ENCODE data around the gene SASH1. TPM values are rescaled to one million over a fixed set of nuclear protein-coding genes. Genes with fewer than 3 reads are reported as not detected.

SASH1 gene
- total RNA-seq, 1 experiment from 2014 or later: 9.8 TPM

DNA sequence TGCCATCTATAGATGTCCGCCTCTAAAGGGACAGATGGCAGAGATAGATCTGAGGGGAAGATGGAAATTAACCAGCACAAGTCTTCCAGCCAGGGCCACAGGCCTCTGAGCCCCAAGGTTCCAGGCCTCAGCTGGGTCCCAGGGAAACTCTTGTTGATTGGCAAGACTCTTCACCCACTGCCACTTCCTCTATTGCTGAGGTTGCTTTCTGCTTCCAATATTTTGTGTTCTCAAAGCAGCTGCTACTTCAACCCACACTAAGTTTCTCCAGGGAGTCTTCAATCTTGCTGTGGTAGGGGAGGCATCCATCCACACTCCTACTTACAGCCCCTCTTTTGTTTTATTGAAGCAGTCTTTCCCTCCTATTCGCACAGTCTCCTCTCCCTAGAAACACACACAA lies 36.4 kb upstream of the SASH1 start:
- Histone ChIP-seq H3K27me3 (ENCODE audit: low read length) (no peaks in the 10 kb centered on the region), H3K4me1 (ENCODE audit: insufficient read depth, low read length) (peaks cover 22% of the 10 kb centered on the region), H3K4me2 (ENCODE audit: low read length) (peak overlapping the region; percentile 49; the same call in 1 of the 2 replicates), H3K9ac (ENCODE audit: low read length) (no peak overlapping the region), H3K79me2 (ENCODE audit: low read length) (no peaks in the 10 kb centered on the region), H3K27ac (ENCODE audit: low read length) (peak overlapping the region; percentile 66), H2AFZ (ENCODE audit: low read length) (no peak overlapping the region), H4K20me1 (ENCODE audit: low read length) (no peaks in the 10 kb centered on the region), H3F3A (ENCODE audit: low read length, unreplicated experiment) (no peaks in the 10 kb centered on the region), H3K9me2 (replicated peaks; ENCODE audit: low read length) (no peaks in the 10 kb centered on the region), H3K36me3 (ENCODE audit: low read depth, low read length) (no peaks in the 10 kb centered on the region), H3K9me3 (ENCODE audit: low read length) (no peaks in the 10 kb centered on the region), H3K4me3 (ENCODE audit: low read length) (no peak overlapping the region)
- ChIA-PET CTCF (no interaction called here), POLR2A (ENCODE audit: unreplicated experiment) (no interaction called here)
- intact Hi-C loops (cut with micrococcal nuclease): loop anchor here (2.0 to 5.0 kb wide), 2 partner anchors 37 to 39 kb away; partner anchors contain the start of gene SASH1
- TSS peak; percentile 67 for BruUV-seq (replicated peaks)
- no peak for ATAC-seq
- no peak for TF ChIP-seq EZH2 (IDR thresholded peaks at IDR 0.05; ENCODE audit: low read length, unreplicated experiment)
- no peak for TF ChIP-seq EZH2phosphoT487 (IDR thresholded peaks at IDR 0.05; ENCODE audit: borderline replicate concordance, low read length)
- TF ChIP-seq, protein P1, sequence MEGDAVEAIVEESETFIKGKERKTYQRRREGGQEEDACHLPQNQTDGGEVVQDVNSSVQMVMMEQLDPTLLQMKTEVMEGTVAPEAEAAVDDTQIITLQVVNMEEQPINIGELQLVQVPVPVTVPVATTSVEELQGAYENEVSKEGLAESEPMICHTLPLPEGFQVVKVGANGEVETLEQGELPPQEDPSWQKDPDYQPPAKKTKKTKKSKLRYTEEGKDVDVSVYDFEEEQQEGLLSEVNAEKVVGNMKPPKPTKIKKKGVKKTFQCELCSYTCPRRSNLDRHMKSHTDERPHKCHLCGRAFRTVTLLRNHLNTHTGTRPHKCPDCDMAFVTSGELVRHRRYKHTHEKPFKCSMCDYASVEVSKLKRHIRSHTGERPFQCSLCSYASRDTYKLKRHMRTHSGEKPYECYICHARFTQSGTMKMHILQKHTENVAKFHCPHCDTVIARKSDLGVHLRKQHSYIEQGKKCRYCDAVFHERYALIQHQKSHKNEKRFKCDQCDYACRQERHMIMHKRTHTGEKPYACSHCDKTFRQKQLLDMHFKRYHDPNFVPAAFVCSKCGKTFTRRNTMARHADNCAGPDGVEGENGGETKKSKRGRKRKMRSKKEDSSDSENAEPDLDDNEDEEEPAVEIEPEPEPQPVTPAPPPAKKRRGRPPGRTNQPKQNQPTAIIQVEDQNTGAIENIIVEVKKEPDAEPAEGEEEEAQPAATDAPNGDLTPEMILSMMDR (conservative IDR thresholded peaks at IDR 0.05; ENCODE audit: low read depth, low read length): no peak
- DNase-seq: no peak

DNA sequence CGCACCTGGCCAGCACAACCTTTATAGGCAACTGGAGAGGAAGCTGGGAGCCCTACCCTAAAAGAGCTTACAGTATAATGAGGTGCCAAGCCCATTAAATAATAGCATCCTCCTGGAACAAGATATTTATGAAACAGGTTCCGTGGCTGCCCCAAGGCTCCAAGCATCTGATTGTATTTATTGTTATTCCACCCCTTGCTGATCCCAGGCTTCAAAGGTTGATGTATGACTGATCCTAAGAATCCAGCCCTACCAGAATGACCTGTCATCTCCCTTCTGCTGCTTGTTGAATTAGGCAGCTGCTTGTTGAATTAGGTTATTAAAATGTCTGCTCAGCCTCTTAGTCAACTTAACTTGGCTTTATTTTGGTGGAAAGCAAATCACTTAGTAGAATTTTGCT lies 35.2 kb upstream of the SASH1 start:
- no TSS peak for BruUV-seq (replicated peaks)
- DNase-seq (peak; percentile 86), ATAC-seq (peak; percentile 45)
- Histone ChIP-seq H3K27ac (ENCODE audit: low read length) (peak overlapping the region; percentile 66), H3F3A (ENCODE audit: low read length, unreplicated experiment) (no peaks in the 10 kb centered on the region), H4K20me1 (ENCODE audit: low read length) (no peaks in the 10 kb centered on the region), H3K9me2 (replicated peaks; ENCODE audit: low read length) (no peaks in the 10 kb centered on the region), H2AFZ (ENCODE audit: low read length) (no peak overlapping the region), H3K4me2 (ENCODE audit: low read length) (no peak overlapping the region), H3K4me1 (ENCODE audit: insufficient read depth, low read length) (peaks cover 22% of the 10 kb centered on the region), H3K79me2 (ENCODE audit: low read length) (no peaks in the 10 kb centered on the region), H3K9ac (ENCODE audit: low read length) (no peak overlapping the region), H3K4me3 (ENCODE audit: low read length) (no peak overlapping the region), H3K36me3 (ENCODE audit: low read depth, low read length) (no peaks in the 10 kb centered on the region), H3K27me3 (ENCODE audit: low read length) (no peaks in the 10 kb centered on the region), H3K9me3 (ENCODE audit: low read length) (no peaks in the 10 kb centered on the region)
- ChIA-PET CTCF (no interaction called here), POLR2A (ENCODE audit: unreplicated experiment) (interaction anchor here (0.9 kb wide), 1 partner anchor 60 kb away, joined by 4 read pairs; no protein-coding TSS in a partner anchor)
- intact Hi-C loops (cut with micrococcal nuclease): loop anchor here (2.0 to 5.0 kb wide), 2 partner anchors 35 to 40 kb away; partner anchors contain the start of gene SASH1
- TF ChIP-seq EZH2 (IDR thresholded peaks at IDR 0.05; ENCODE audit: low read length, unreplicated experiment): no peak
- TF ChIP-seq EZH2phosphoT487 (IDR thresholded peaks at IDR 0.05; ENCODE audit: borderline replicate concordance, low read length): no peak
- TF ChIP-seq, protein P1 (conservative IDR thresholded peaks at IDR 0.05; ENCODE audit: low read depth, low read length): no peak

DNA sequence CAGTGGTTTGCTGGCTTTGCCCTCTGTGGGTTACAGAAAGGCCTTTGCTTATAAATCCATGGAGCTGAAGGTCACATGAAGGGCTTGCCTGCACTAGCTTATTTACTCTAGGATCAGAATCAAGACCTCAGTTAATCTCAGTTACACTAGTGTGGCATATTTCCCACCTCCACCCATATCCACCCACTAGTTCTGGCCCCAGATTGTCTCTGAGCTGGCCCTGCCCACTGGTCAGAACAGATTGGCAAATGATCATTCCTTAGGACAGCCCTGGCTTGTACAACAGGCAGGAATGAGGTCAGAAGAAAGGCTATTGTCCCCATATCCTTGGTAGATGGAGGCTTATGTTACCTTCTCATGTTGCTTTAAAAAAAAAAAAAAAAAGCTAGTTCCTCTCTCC lies 33.3 kb upstream of the SASH1 start:
- Histone ChIP-seq H3K4me1 (ENCODE audit: insufficient read depth, low read length) (peaks cover 22% of the 10 kb centered on the region), H3K36me3 (ENCODE audit: low read depth, low read length) (no peaks in the 10 kb centered on the region), H3K9me2 (replicated peaks; ENCODE audit: low read length) (no peaks in the 10 kb centered on the region), H3K9me3 (ENCODE audit: low read length) (no peaks in the 10 kb centered on the region), H3K4me3 (ENCODE audit: low read length) (no peak overlapping the region), H3K9ac (ENCODE audit: low read length) (no peak overlapping the region), H3K27ac (ENCODE audit: low read length) (no peak overlapping the region), H3K79me2 (ENCODE audit: low read length) (no peaks in the 10 kb centered on the region), H3F3A (ENCODE audit: low read length, unreplicated experiment) (no peaks in the 10 kb centered on the region), H4K20me1 (ENCODE audit: low read length) (no peaks in the 10 kb centered on the region), H3K27me3 (ENCODE audit: low read length) (no peaks in the 10 kb centered on the region), H2AFZ (ENCODE audit: low read length) (no peak overlapping the region), H3K4me2 (ENCODE audit: low read length) (no peak overlapping the region)
- CTCF ChIA-PET: interaction anchor here (0.6 kb wide), 1 partner anchor 34 kb away, joined by 3 read pairs; no protein-coding TSS in a partner anchor
- POLR2A ChIA-PET (ENCODE audit: unreplicated experiment): no interaction called here
- no TSS peak for BruUV-seq (replicated peaks)
- ATAC-seq (no peak), DNase-seq (no peak)
- TF ChIP-seq EZH2phosphoT487 (IDR thresholded peaks at IDR 0.05; ENCODE audit: borderline replicate concordance, low read length): no peak
- TF ChIP-seq EZH2 (IDR thresholded peaks at IDR 0.05; ENCODE audit: low read length, unreplicated experiment): no peak
- TF ChIP-seq, protein P1 (conservative IDR thresholded peaks at IDR 0.05; ENCODE audit: low read depth, low read length): no peak
- intact Hi-C loops (cut with micrococcal nuclease): loop anchor here (5.0 kb wide), 1 partner anchor 42 kb away; no protein-coding TSS in a partner anchor

All from PC-3 (cell line).